Skeletal muscle satellite cell (primary cell): ENCODE results near the gene TTC17.

Experiments used
- H3K27me3 ChIP-seq: 2 replicates; pipeline ENCODE4 v1.7.0; 2013; ENCODE audit warnings: low read length; ENCODE audit not compliant: control insufficient read depth, insufficient read depth
- H3K36me3 ChIP-seq: 2 replicates; pipeline ENCODE4 v1.7.0; 2013; ENCODE audit warnings: mild to moderate bottlenecking, control low read depth, low read length; ENCODE audit not compliant: insufficient read depth
- H3K4me1 ChIP-seq: 2 replicates; pipeline ENCODE4 v1.7.0; 2013; ENCODE audit warnings: low read length; ENCODE audit not compliant: control insufficient read depth, insufficient read depth
- H3K4me2 ChIP-seq: 2 replicates; pipeline ENCODE4 v1.7.0; 2013; ENCODE audit warnings: mild to moderate bottlenecking, low read length
- H3K4me3 ChIP-seq: 2 replicates; pipeline ENCODE4 v1.7.0; 2013; ENCODE audit warnings: low read length
- H3K9ac ChIP-seq: 2 replicates; pipeline ENCODE4 v1.7.0; 2013; ENCODE audit warnings: mild to moderate bottlenecking, low read depth, low read length, moderate library complexity
- H3K9me3 ChIP-seq: replicated peaks from 2 replicates; pipeline ENCODE4 v1.7.0; 2013; ENCODE audit warnings: mild to moderate bottlenecking, control low read depth, low read length

The TTC17 gene

DNA sequence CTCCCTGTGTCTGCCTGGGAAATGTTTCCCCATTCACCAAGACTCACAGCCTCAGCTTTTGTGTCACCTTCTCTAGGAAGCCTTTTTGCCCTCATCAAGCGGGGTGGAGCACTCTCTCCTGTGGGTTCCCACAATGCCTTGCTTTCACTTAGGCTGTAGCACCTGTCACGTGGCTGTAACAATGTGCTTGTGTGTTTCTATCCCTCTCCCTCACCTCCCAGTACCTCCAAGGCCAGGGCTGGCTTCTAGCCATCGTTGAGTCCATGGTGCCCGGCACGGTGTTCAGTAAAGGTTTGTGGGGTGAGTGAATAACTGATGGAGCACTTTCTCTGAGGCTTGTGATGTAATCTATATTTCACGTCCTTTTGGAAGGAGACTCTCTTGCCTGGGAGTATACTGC, 153.2 kb downstream of the TTC17 start:
- Histone ChIP-seq H3K4me1 (peaks cover 20% of the 10 kb centered on the region), H3K9me3 (no peaks in the 10 kb centered on the region), H3K9ac (no peak overlapping the region), H3K27me3 (peaks cover 16% of the 10 kb centered on the region), H3K4me3 (no peak overlapping the region), H3K36me3 (no peaks in the 10 kb centered on the region), H3K4me2 (no peak overlapping the region)

GRCh38 chr11:43515090-43515489, 156.4 kb downstream of the TTC17 start:
- Histone ChIP-seq H3K36me3 (no peaks in the 10 kb centered on the region), H3K4me1 (no peaks in the 10 kb centered on the region), H3K4me2 (no peak overlapping the region), H3K4me3 (no peak overlapping the region), H3K9ac (no peak overlapping the region), H3K27me3 (peaks cover 18% of the 10 kb centered on the region), H3K9me3 (no peaks in the 10 kb centered on the region)

- Histone ChIP-seq H3K4me3 (no peak overlapping the region), H3K4me2 (no peak overlapping the region), H3K36me3 (no peaks in the 10 kb centered on the region), H3K4me1 (no peaks in the 10 kb centered on the region), H3K9ac (no peak overlapping the region), H3K9me3 (no peaks in the 10 kb centered on the region), H3K27me3 (peaks cover 22% of the 10 kb centered on the region)
These were observed 157.7 kb downstream of the TTC17 start for GRCh38 chr11:43516316-43516850.

GRCh38 chr11:43517518-43517917, 158.8 kb downstream of the TTC17 start:
- H3K4me3 ChIP-seq: no peak overlapping the region
- no peaks in the 10 kb centered on the region for H3K4me1 ChIP-seq
- no peaks in the 10 kb centered on the region for H3K9me3 ChIP-seq
- peaks cover 18% of the 10 kb centered on the region for H3K27me3 ChIP-seq
- H3K4me2 ChIP-seq: no peak overlapping the region
- no peak overlapping the region for H3K9ac ChIP-seq
- no peaks in the 10 kb centered on the region for H3K36me3 ChIP-seq

GRCh38 chr11:43518408-43519160, 159.9 kb downstream of the TTC17 start:
- Histone ChIP-seq H3K27me3 (peaks cover 18% of the 10 kb centered on the region), H3K9ac (no peak overlapping the region)

DNA sequence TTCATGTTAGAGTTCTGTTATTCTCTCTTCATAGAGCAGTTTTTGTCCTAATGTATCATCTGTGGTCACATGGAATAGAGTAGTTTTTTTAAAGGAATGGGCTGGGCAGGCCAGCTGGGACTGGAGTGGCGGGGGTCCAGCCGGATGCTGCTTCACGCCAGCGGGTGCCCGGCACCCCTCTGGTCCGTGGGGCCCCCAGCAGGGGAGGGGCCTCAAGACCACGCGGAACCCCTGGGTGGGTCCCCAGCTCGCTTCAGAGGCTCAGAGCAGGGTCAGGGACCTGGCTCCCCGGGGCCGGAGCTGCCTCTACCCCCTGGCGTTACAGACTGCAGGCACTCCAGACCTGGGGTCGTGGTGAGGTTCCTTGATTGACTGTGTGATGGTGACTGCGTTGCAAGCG, 162.8 kb downstream of the TTC17 start:
- H3K4me1 ChIP-seq: no peaks in the 10 kb centered on the region
- no peaks in the 10 kb centered on the region for H3K36me3 ChIP-seq
- no peak overlapping the region for H3K4me3 ChIP-seq
- no peaks in the 10 kb centered on the region for H3K9me3 ChIP-seq
- no peak overlapping the region for H3K4me2 ChIP-seq
- H3K9ac ChIP-seq: no peak overlapping the region
- peaks cover 23% of the 10 kb centered on the region for H3K27me3 ChIP-seq

More at GRCh38 chr11:43518408-43519160, 159.9 kb downstream of the TTC17 start:
- Histone ChIP-seq H3K4me3 (no peak overlapping the region), H3K9me3 (no peaks in the 10 kb centered on the region), H3K4me2 (no peak overlapping the region), H3K4me1 (no peaks in the 10 kb centered on the region), H3K36me3 (no peaks in the 10 kb centered on the region)

DNA sequence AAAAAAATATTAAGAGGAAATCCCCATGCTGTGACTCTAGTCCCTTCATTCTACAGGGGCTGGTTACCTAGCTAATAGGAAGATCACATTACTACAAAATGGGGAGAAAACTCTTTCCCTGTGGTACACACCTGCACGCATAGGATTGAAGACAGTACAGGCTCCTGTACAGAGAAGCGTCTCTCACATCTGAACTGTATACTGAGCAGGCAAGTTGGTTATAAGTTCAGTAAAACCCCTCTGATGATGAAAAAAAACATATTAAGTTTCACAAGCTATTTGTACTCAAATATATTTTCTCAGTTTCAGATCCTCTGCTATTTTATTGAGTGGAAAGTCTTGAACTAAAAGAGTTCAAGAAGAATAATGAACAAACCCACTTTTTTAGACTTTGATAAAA, 164.9 kb downstream of the TTC17 start:
- H3K9me3 ChIP-seq: no peaks in the 10 kb centered on the region
- no peaks in the 10 kb centered on the region for H3K36me3 ChIP-seq
- H3K9ac ChIP-seq: no peak overlapping the region
- no peak overlapping the region for H3K4me2 ChIP-seq
- H3K27me3 ChIP-seq: peaks cover 31% of the 10 kb centered on the region
- no peaks in the 10 kb centered on the region for H3K4me1 ChIP-seq
- no peak overlapping the region for H3K4me3 ChIP-seq

GRCh38 chr11:43532041-43532440, 173.3 kb downstream of the TTC17 start:
- H3K27me3 ChIP-seq: peaks cover 44% of the 10 kb centered on the region
- no peak overlapping the region for H3K9ac ChIP-seq
- no peak overlapping the region for H3K4me3 ChIP-seq
- no peaks in the 10 kb centered on the region for H3K4me1 ChIP-seq
- H3K36me3 ChIP-seq: no peaks in the 10 kb centered on the region
- no peak overlapping the region for H3K4me2 ChIP-seq
- H3K9me3 ChIP-seq: no peaks in the 10 kb centered on the region

- no peaks in the 10 kb centered on the region for H3K4me1 ChIP-seq
- no peak overlapping the region for H3K4me2 ChIP-seq
These were observed 179.3 kb downstream of the TTC17 start for GRCh38 chr11:43537833-43538615.

GRCh38 chr11:43541993-43542392, 183.3 kb downstream of the TTC17 start:
- H3K27me3 ChIP-seq: peaks cover 74% of the 10 kb centered on the region
- H3K9ac ChIP-seq: no peak overlapping the region
- no peaks in the 10 kb centered on the region for H3K9me3 ChIP-seq
- no peak overlapping the region for H3K4me3 ChIP-seq
- H3K4me1 ChIP-seq: no peaks in the 10 kb centered on the region
- H3K4me2 ChIP-seq: no peak overlapping the region
- H3K36me3 ChIP-seq: no peaks in the 10 kb centered on the region

More at GRCh38 chr11:43537833-43538615, 179.3 kb downstream of the TTC17 start:
- Histone ChIP-seq H3K27me3 (peaks cover 60% of the 10 kb centered on the region), H3K9me3 (no peaks in the 10 kb centered on the region), H3K4me3 (no peak overlapping the region), H3K9ac (no peak overlapping the region), H3K36me3 (no peaks in the 10 kb centered on the region)

- Histone ChIP-seq H3K4me3 (no peak overlapping the region), H3K9me3 (no peaks in the 10 kb centered on the region), H3K4me2 (no peak overlapping the region), H3K36me3 (no peaks in the 10 kb centered on the region), H3K4me1 (no peaks in the 10 kb centered on the region), H3K27me3 (peaks cover 69% of the 10 kb centered on the region), H3K9ac (no peak overlapping the region)
These were observed 184.3 kb downstream of the TTC17 start for GRCh38 chr11:43542750-43543712.
